H1 (cell line): ENCODE data around the gene ST8SIA4. TPM values are rescaled to one million over a fixed set of nuclear protein-coding genes. Genes with fewer than 3 reads are reported as not detected.

Source experiments
- CTCF ChIA-PET: fragments of 300-600 bp; sonication (Branson Sonifier 250); formaldehyde crosslinking; loops from one replicate; lab custom pipeline; 2021; ENCODE audit not compliant: partially characterized antibody; lab: Charles Lee
- POLR2A ChIA-PET: fragments of 300-600 bp; sonication (Branson Sonifier 250); formaldehyde crosslinking; loops from one replicate; lab custom pipeline; 2021; ENCODE audit warnings: inconsistent platforms; ENCODE audit not compliant: partially characterized antibody; lab: Charles Lee
- DNase-seq, 2 experiments: peaks; one replicate each; pipeline versions ENCODE4 v3.0.0 to v3.0.0-alpha.2; 2010 to 2022; ENCODE audit warnings: low spot score in 2 of 2, low read depth in 1 of 2, mixed read lengths in 1 of 2
- FAIRE-seq: peaks from 2 replicates; lab custom pipeline; 2011; peaks lifted over from hg19 to GRCh38; lab: Jason Lieb, UNC
- H2AFZ ChIP-seq: 2 replicates; pipeline ENCODE4 v1.8.1; 2012; ENCODE audit warnings: low read length, inconsistent platforms
- H2AK5ac ChIP-seq: 2 replicates; pipeline ENCODE4 v1.6.1; 2013; ENCODE audit warnings: low read depth, low read length
- H2BK120ac ChIP-seq: replicated peaks from 2 replicates; pipeline ENCODE3; 2013; ENCODE audit warnings: low read depth, low read length, inconsistent platforms
- H2BK12ac ChIP-seq: 2 replicates; pipeline ENCODE4 v1.6.1; 2013; ENCODE audit warnings: low read depth, low read length
- H2BK15ac ChIP-seq: 2 replicates; pipeline ENCODE4 v1.6.1; 2013; ENCODE audit warnings: low read length
- H2BK20ac ChIP-seq: 2 replicates; pipeline ENCODE4 v1.6.1; 2013; ENCODE audit warnings: low read length
- H2BK5ac ChIP-seq: 2 replicates; pipeline ENCODE4 v1.6.1; 2013; ENCODE audit warnings: low read depth, low read length
- H3K14ac ChIP-seq: 2 replicates; pipeline ENCODE4 v1.6.1; 2013; ENCODE audit warnings: inconsistent platforms; ENCODE audit not compliant: insufficient read length
- H3K18ac ChIP-seq: 2 replicates; pipeline ENCODE4 v1.6.1; 2013; ENCODE audit warnings: low read length; ENCODE audit errors: extremely low read depth
- H3K23ac ChIP-seq: 2 replicates; pipeline ENCODE4 v1.6.1; 2013; ENCODE audit warnings: inconsistent platforms; ENCODE audit not compliant: insufficient read length
- H3K23me2 ChIP-seq: 2 replicates; pipeline ENCODE4 v1.6.1; 2013; ENCODE audit warnings: low read depth, low read length
- H3K27ac ChIP-seq: 2 replicates; pipeline ENCODE4 v1.6.1; 2011; ENCODE audit warnings: low read depth, low read length, inconsistent platforms
- H3K27me3 ChIP-seq, 4 experiments: replicated peaks in 1 of 4; 1 replicate in 1 of 4; 2 replicates in 3 of 4; pipeline versions ENCODE4 v1.6.1 to v1.8.1; 2011 to 2013; ENCODE audit warnings: low read length in 3 of 4, mild to moderate bottlenecking in 3 of 4, inconsistent platforms in 2 of 4, mixed read lengths in 2 of 4, moderate library complexity in 1 of 4; ENCODE audit not compliant: control insufficient read depth in 3 of 4, insufficient read depth in 3 of 4; ENCODE audit errors: extremely low read depth in 1 of 4
- H3K36me3 ChIP-seq, 4 experiments: 2 replicates each; pipeline versions ENCODE4 v1.6.1 to v1.8.1; 2011 to 2013; ENCODE audit warnings: mild to moderate bottlenecking in 4 of 4, low read length in 3 of 4, moderate library complexity in 2 of 4, control low read depth in 1 of 4, inconsistent platforms in 1 of 4; ENCODE audit not compliant: insufficient read depth in 4 of 4, control insufficient read depth in 2 of 4
- H3K4ac ChIP-seq: replicated peaks from 2 replicates; pipeline ENCODE3; 2013; ENCODE audit warnings: low read length, low read depth, mixed read lengths, inconsistent platforms; ENCODE audit not compliant: insufficient read length
- H3K4me1 ChIP-seq, 4 experiments: replicated peaks in 1 of 4; 1 replicate in 1 of 4; 2 replicates in 3 of 4; pipeline versions ENCODE4 v1.6.1 to v1.8.1; 2011 to 2013; ENCODE audit warnings: low read length in 3 of 4, inconsistent platforms in 2 of 4, mixed read lengths in 1 of 4; ENCODE audit not compliant: insufficient read depth in 4 of 4, control insufficient read depth in 3 of 4
- H3K4me2 ChIP-seq, 2 experiments: 2 replicates each; pipeline versions ENCODE4 v1.6.1 to v1.8.1; 2011 to 2013; ENCODE audit warnings: low read depth in 2 of 2, low read length in 2 of 2, control low read depth in 1 of 2, inconsistent platforms in 1 of 2, mild to moderate bottlenecking in 1 of 2; ENCODE audit not compliant: insufficient read depth in 1 of 2
- H3K4me3 ChIP-seq, 4 experiments: fragments of 200-600, 300-600 bp in 1 of 4; sonication (generic), shearing (Covaris generic), sonication (Bioruptor Twin) in 1 of 4; 2 replicates each; pipeline versions ENCODE4 v1.5.1 to v1.8.1; 2011 to 2016; ENCODE audit warnings: low read length in 4 of 4, low read depth in 3 of 4, control low read depth in 2 of 4, inconsistent platforms in 2 of 4, mild to moderate bottlenecking in 2 of 4, mixed read lengths in 1 of 4, moderate library complexity in 1 of 4; ENCODE audit not compliant: insufficient read depth in 2 of 4; ENCODE audit errors: extremely low read depth in 1 of 4
- H3K56ac ChIP-seq: replicated peaks from 2 replicates; pipeline ENCODE3; 2013; ENCODE audit warnings: low read depth, mild to moderate bottlenecking, mixed read lengths, low read length, inconsistent platforms; ENCODE audit not compliant: insufficient read length
- H3K79me1 ChIP-seq: 2 replicates; pipeline ENCODE4 v1.6.1; 2013; ENCODE audit warnings: low read depth, low read length, control low read depth
- H3K79me2 ChIP-seq, 2 experiments: 2 replicates each; pipeline versions ENCODE4 v1.6.1 to v1.8.1; 2012 to 2013; ENCODE audit warnings: low read length in 2 of 2, mild to moderate bottlenecking in 2 of 2, inconsistent platforms in 1 of 2; ENCODE audit not compliant: insufficient read depth in 2 of 2, control insufficient read depth in 1 of 2
- H3K9ac ChIP-seq, 4 experiments: replicated peaks in 1 of 4; 1 replicate in 1 of 4; 2 replicates in 3 of 4; pipeline versions ENCODE4 v1.6.1 to v1.8.1; 2011 to 2013; ENCODE audit warnings: low read depth in 3 of 4, low read length in 3 of 4, control low read depth in 2 of 4, mild to moderate bottlenecking in 2 of 4, moderate library complexity in 2 of 4, inconsistent platforms in 1 of 4; ENCODE audit errors: extremely low read depth in 1 of 4
- H3K9me3 ChIP-seq, 2 experiments: 2 replicates each; pipeline versions ENCODE4 v1.6.1 to v1.8.1; 2012 to 2013; ENCODE audit warnings: mild to moderate bottlenecking in 2 of 2, moderate library complexity in 2 of 2, control low read depth in 1 of 2, inconsistent platforms in 1 of 2, low read depth in 1 of 2, low read length in 1 of 2, mixed read lengths in 1 of 2; ENCODE audit not compliant: insufficient read depth in 2 of 2
- H4K20me1 ChIP-seq, 2 experiments: replicated peaks in 1 of 2; 2 replicates each; pipeline versions ENCODE3 to v1.8.1; 2011 to 2013; ENCODE audit warnings: inconsistent platforms in 2 of 2, low read length in 2 of 2, mild to moderate bottlenecking in 1 of 2; ENCODE audit not compliant: insufficient read depth in 2 of 2, control insufficient read depth in 1 of 2
- H4K5ac ChIP-seq: 2 replicates; pipeline ENCODE4 v1.6.1; 2013; ENCODE audit warnings: low read length, low read depth, mixed read lengths, inconsistent platforms; ENCODE audit not compliant: insufficient read length
- H4K8ac ChIP-seq: 2 replicates; pipeline ENCODE4 v1.8.0; 2013; ENCODE audit warnings: mild to moderate bottlenecking, moderate library complexity, low read length, inconsistent platforms; ENCODE audit not compliant: insufficient read depth; ENCODE audit errors: extremely low read depth
- H4K91ac ChIP-seq: replicated peaks from 2 replicates; pipeline ENCODE3; 2013; ENCODE audit warnings: low read length, mixed read lengths, inconsistent platforms; ENCODE audit not compliant: insufficient read length
- BRCA1 ChIP-seq: IDR thresholded peaks from 2 replicates; pipeline ENCODE4 v1.6.1; 2012; ENCODE audit warnings: low read depth, low read length, improper control_type of control experiment
- CHD1 ChIP-seq: IDR thresholded peaks from 2 replicates; pipeline ENCODE4 v1.6.1; 2012; ENCODE audit warnings: low read depth, low read length, improper control_type of control experiment
- CREB1 ChIP-seq: IDR thresholded peaks from 2 replicates; pipeline ENCODE4 v1.6.1; 2012; ENCODE audit warnings: inconsistent platforms
- GABPA ChIP-seq: IDR thresholded peaks from 2 replicates; pipeline ENCODE4 v1.6.1; 2011; ENCODE audit warnings: mild to moderate bottlenecking, low read length, moderate library complexity, borderline replicate concordance; ENCODE audit not compliant: insufficient read depth
- HDAC2 ChIP-seq, 2 experiments: fragments of 300-600 bp in 1 of 2; sonication (generic) in 1 of 2; IDR thresholded peaks; 2 replicates each; pipeline ENCODE4 v1.6.1; 2011 to 2012; ENCODE audit warnings: low read depth in 2 of 2, low read length in 2 of 2, mild to moderate bottlenecking in 2 of 2, moderate library complexity in 2 of 2, borderline replicate concordance in 1 of 2, inconsistent platforms in 1 of 2
- SP2 ChIP-seq: IDR thresholded peaks from 2 replicates; pipeline ENCODE4 v1.6.1; 2012; ENCODE audit warnings: mild to moderate bottlenecking, low read length, inconsistent platforms
- SUZ12 ChIP-seq: fragments of 200-600 bp; sonication (generic); IDR thresholded peaks from 2 replicates; pipeline ENCODE4 v1.6.1; 2012; ENCODE audit warnings: mild to moderate bottlenecking, inconsistent platforms, low read length, moderate library complexity, mixed read lengths
- TBP ChIP-seq: IDR thresholded peaks from 2 replicates; pipeline ENCODE4 v1.6.1; 2011; ENCODE audit warnings: low read depth, low read length, improper control_type of control experiment
- WGBS, 2 experiments: shearing (Covaris generic) in 1 of 2; methylation state at CpG; one replicate each; pipeline versions ENCODE4 v1.1.6 to v1.1.7; 2013 to 2015; ENCODE audit warnings: low lambda C conversion rate in 2 of 2, mixed read lengths in 2 of 2, inconsistent platforms in 1 of 2, low coverage in 1 of 2, missing lambda C conversion rate in 1 of 2; ENCODE audit not compliant: insufficient replicate concordance in 2 of 2, insufficient coverage in 1 of 2, insufficient read length in 1 of 2; ENCODE audit errors: extremely low coverage in 1 of 2, missing lambda C conversion rate in 1 of 2; 5-methylcytosine and 5-hydroxymethylcytosine counted together
- polyA plus RNA-seq, 7 experiments: library from polyadenylated mRNA; depleted of rRNA in 3 of 7; stranded (reverse) in 5 of 7; unstranded in 2 of 7; fragments of >200 nt in 5 of 7; fragments of 200-250 nt in 2 of 7; gene quantifications; 1 replicate in 5 of 7; 2 replicates in 1 of 7; 4 replicates in 1 of 7; pipeline versions ENCODE4 v1.2.1 to v1.2.3, GENCODE V29; 2011 to 2013; ENCODE audit warnings: missing spikeins in 2 of 7, mixed read lengths in 2 of 7
- total RNA-seq: library from RNA; stranded (reverse); fragmentation: NEBNext Ultra II Directional; extraction: Animal tissue kit (Norgen Biotek cat#: 25700); gene quantifications from 2 replicates; pipeline ENCODE4 v1.2.1, GENCODE V29; 2021

The ST8SIA4 gene
- total and polyA plus RNA-seq, 2 of the 8 experiments (the other 6 are each of a cell fraction or from before 2014, with no cell fraction given): 0.08 to 0.50 TPM

DNA sequence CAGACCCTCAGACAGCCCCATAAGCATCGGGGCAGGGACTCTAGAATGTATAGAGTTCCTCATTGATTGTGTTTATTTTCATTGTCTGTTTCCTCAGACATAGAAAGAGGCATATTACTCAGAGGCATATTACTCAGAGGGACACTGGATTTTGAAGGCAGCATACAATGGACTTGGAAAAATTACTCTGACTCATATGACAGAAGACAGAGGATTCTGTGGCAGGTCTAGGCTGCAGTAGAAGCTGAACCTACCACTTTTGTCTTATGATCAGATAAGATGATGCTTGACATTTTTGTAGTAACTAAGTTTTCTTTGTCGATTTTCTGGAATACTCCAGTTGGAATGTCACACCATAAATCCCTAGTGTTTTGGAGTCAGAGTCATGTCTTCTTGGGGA is 105.2 kb downstream of the ST8SIA4 start:
- ChIA-PET CTCF (interaction anchor here (0.6 to 1.7 kb wide), 2 partner anchors 16 to 302 kb away, joined by 3 to 6 read pairs; no protein-coding TSS in a partner anchor), POLR2A (no interaction called here)
- Histone ChIP-seq H2BK12ac (no peak overlapping the region), H2BK20ac (no peak overlapping the region), H3K79me1 (no peaks in the 10 kb centered on the region), H3K27me3 (no peaks in the 10 kb centered on the region), H4K8ac (no peak overlapping the region), H3K4ac (no peak overlapping the region), H3K4me3 (no peak overlapping the region), H2AK5ac (no peak overlapping the region), H4K20me1 (no peaks in the 10 kb centered on the region), H3K56ac (no peak overlapping the region), H3K27ac (no peak overlapping the region), H2AFZ (no peak overlapping the region), H3K4me1 (no peaks in the 10 kb centered on the region), H2BK120ac (no peak overlapping the region), H4K5ac (no peak overlapping the region), H3K14ac (no peak overlapping the region), H3K4me2 (no peak overlapping the region), H2BK15ac (no peak overlapping the region), H3K23ac (no peak overlapping the region), H3K23me2 (no peaks in the 10 kb centered on the region), H4K91ac (no peak overlapping the region), H3K18ac (no peak overlapping the region), H2BK5ac (no peak overlapping the region), H3K36me3 (no peaks in the 10 kb centered on the region), H3K9me3 (no peaks in the 10 kb centered on the region), H3K9ac (no peak overlapping the region), H3K79me2 (no peaks in the 10 kb centered on the region)
- FAIRE-seq: no peak
- DNase-seq: no peak
- WGBS, 2 experiments: 88% methylated on average over 2 of the region's 2 CpGs; no CpG with 5 or more reads in 1 of the 2 experiments
- TF ChIP-seq TBP: no peak
- no peak for TF ChIP-seq CREB1
- no peak for TF ChIP-seq SP2
- TF ChIP-seq GABPA: no peak
- no peak for TF ChIP-seq BRCA1
- no peak for TF ChIP-seq CHD1
- no peak for TF ChIP-seq SUZ12
- TF ChIP-seq HDAC2 (IDR thresholded peaks at IDR 0.05; ENCODE audit: borderline replicate concordance in 1 of 2, low read depth in 2 of 2, low read length in 2 of 2): no peak
